ENCODE measurements around the gene FBXL15. TPM values are rescaled to one million over a fixed set of nuclear protein-coding genes. Genes with fewer than 3 reads are reported as not detected.

The FBXL15 gene
- polyA plus RNA-seq, 1 experiment = 7.5 TPM

GRCh38 chr10:102413806-102414561, 6.7 kb upstream of the FBXL15 start:
- ChIA-PET POLR2A (no interaction called here), CTCF (interaction anchor here (1.2 to 5.4 kb wide), 3 partner anchors 10 to 65 kb away, joined by 3 to 38 read pairs (median 5); no protein-coding TSS in a partner anchor)
- H3K27me3 ChIP-seq (ENCODE audit: control insufficient read depth, insufficient read depth, low read length) = peaks cover 49% of the 10 kb centered on the region
- TF ChIP-seq CTCF (IDR thresholded peaks at IDR 0.05; ENCODE audit: insufficient read depth, low read depth, low read length) = no peak
- no peak for DNase-seq (ENCODE audit: low read depth)
- H3K4me3 ChIP-seq (ENCODE audit: low read depth, low read length) = no peak overlapping the region
- H3K36me3 ChIP-seq (ENCODE audit: control insufficient read depth, insufficient read depth, low read length) = no peaks in the 10 kb centered on the region

- DNase-seq (ENCODE audit: low read depth) = no peak
- H3K27me3 ChIP-seq (ENCODE audit: control insufficient read depth, insufficient read depth, low read length) = peaks cover 44% of the 10 kb centered on the region
Measured at GRCh38 chr10:102414749-102415148, 5.9 kb upstream of the FBXL15 start.

GRCh38 chr10:102416283-102416682, 4.4 kb upstream of the FBXL15 start:
- ChIA-PET POLR2A (no interaction called here), CTCF (interaction anchor here (0.9 to 3.7 kb wide), 2 partner anchors 13 to 17 kb away, joined by 3 to 17 read pairs; no protein-coding TSS in a partner anchor)
- no peak for TF ChIP-seq CTCF (IDR thresholded peaks at IDR 0.05; ENCODE audit: insufficient read depth, low read depth, low read length)

More at GRCh38 chr10:102414749-102415148, 5.9 kb upstream of the FBXL15 start:
- POLR2A ChIA-PET = no interaction called here
- Histone ChIP-seq H3K36me3 (ENCODE audit: control insufficient read depth, insufficient read depth, low read length) (no peaks in the 10 kb centered on the region), H3K4me3 (ENCODE audit: low read depth, low read length) (no peak overlapping the region)
- CTCF ChIA-PET = interaction anchor here (3.7 kb wide), 1 partner anchor 11 kb away, joined by 17 read pairs; no protein-coding TSS in a partner anchor
- TF ChIP-seq CTCF (IDR thresholded peaks at IDR 0.05; ENCODE audit: insufficient read depth, low read depth, low read length) = no peak

GRCh38 chr10:102416695-102417094, 3.9 kb upstream of the FBXL15 start:
- no peaks in the 10 kb centered on the region for H3K36me3 ChIP-seq (ENCODE audit: control insufficient read depth, insufficient read depth, low read length)
- H3K27me3 ChIP-seq (ENCODE audit: control insufficient read depth, insufficient read depth, low read length) = peaks cover 27% of the 10 kb centered on the region
- H3K4me3 ChIP-seq (ENCODE audit: low read depth, low read length) = no peak overlapping the region
- CTCF ChIA-PET = interaction anchor here (0.9 to 3.7 kb wide), 2 partner anchors 13 to 17 kb away, joined by 3 to 17 read pairs; no protein-coding TSS in a partner anchor
- no peak for DNase-seq (ENCODE audit: low read depth)
- TF ChIP-seq CTCF (IDR thresholded peaks at IDR 0.05; ENCODE audit: insufficient read depth, low read depth, low read length) = no peak
- POLR2A ChIA-PET = no interaction called here

More at GRCh38 chr10:102416283-102416682, 4.4 kb upstream of the FBXL15 start:
- Histone ChIP-seq H3K4me3 (ENCODE audit: low read depth, low read length) (no peak overlapping the region), H3K27me3 (ENCODE audit: control insufficient read depth, insufficient read depth, low read length) (peaks cover 30% of the 10 kb centered on the region), H3K36me3 (ENCODE audit: control insufficient read depth, insufficient read depth, low read length) (no peaks in the 10 kb centered on the region)
- no peak for DNase-seq (ENCODE audit: low read depth)

GRCh38 chr10:102418622-102419268, 1.9 kb upstream of the FBXL15 start, which contains the start of gene PSD:
Gene PSD (minus strand): TSS chr10:102418785. CDS start chr10:102417038, 1,747 bp downstream.
- Histone ChIP-seq H3K4me3 (ENCODE audit: low read depth, low read length) (peak within 1 kb of the TSS; percentile 1; the same call in 1 of the 2 replicates), H3K36me3 (ENCODE audit: control insufficient read depth, insufficient read depth, low read length) (peaks cover 3% of the 10 kb centered on the region), H3K27me3 (ENCODE audit: control insufficient read depth, insufficient read depth, low read length) (peaks cover 11% of the 10 kb centered on the region)
- no peak for TF ChIP-seq CTCF (IDR thresholded peaks at IDR 0.05; ENCODE audit: insufficient read depth, low read depth, low read length)
- POLR2A ChIA-PET = no interaction called here
- CTCF ChIA-PET = interaction anchor here (3.7 kb wide), 1 partner anchor 15 kb away, joined by 17 read pairs; no protein-coding TSS in a partner anchor
- no peak for DNase-seq (ENCODE audit: low read depth)
